ENCODE data around the gene POMGNT1.

DNA sequence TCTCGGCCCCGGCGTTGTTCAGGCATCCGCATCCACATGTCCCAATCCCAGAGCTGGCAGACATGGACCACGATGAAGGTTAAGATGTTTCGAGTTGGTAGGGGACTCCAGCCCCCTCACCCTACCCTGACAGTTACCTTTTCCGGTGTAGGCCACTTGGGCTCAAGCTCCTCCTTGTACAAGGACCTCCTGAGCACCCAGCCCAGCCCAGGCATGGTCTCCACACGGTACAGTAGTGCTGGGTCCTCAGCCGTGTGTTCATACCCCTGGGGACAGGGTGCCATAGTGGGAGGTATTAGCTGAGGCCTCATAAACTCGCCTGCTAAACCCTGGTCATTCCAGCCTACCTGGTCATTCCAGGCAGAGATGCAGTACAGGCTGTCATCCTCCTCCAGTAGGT is 6.1 kb downstream of the POMGNT1 start:
- no peak for TF ChIP-seq GATA3 (IDR thresholded peaks at IDR 0.05; ENCODE audit: low read depth, low read length)
- no peak for TF ChIP-seq GATA2 (IDR thresholded peaks at IDR 0.05; ENCODE audit: low read depth, low read length)
